Measurements from ENCODE around the gene PLPPR1. TPM values are rescaled to one million over a fixed set of nuclear protein-coding genes. Genes with fewer than 3 reads are reported as not detected.

PLPPR1 gene
- total RNA-seq, 1 donor from 2014 or later = 12.2 TPM

DNA sequence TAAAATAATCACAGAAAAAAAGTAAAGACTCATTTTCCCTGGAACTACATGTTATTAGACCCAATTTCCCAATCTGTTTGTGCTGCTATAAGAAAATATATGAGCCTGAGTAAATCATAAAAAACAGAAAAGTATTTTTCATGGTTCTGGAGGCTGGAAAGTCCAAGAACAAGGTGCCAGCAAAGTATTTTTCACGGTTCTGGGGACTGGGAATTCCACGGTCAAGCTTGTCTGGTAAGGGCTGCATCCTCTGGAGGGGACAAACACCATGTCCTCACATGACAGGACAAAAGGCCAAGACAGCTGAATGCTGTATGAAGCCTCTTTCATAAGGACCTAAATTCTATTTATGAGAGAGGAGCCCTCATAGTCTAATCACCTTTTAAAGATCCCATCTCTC is 172.3 kb downstream of the PLPPR1 start:
- H3K4me3 Mint-ChIP-seq (ENCODE audit: low read depth) = no peak overlapping the region
- peaks cover 2% of the 10 kb centered on the region for H3K4me1 Mint-ChIP-seq (ENCODE audit: low read depth)
- no peaks in the 10 kb centered on the region for H3K27me3 Mint-ChIP-seq
- H3K27ac Mint-ChIP-seq = no peak overlapping the region
- no peak for DNase-seq (ENCODE audit: low spot score, unreplicated experiment)
- H3K36me3 Mint-ChIP-seq (ENCODE audit: insufficient read depth) = peaks cover 1% of the 10 kb centered on the region
- TF ChIP-seq, protein P1, sequence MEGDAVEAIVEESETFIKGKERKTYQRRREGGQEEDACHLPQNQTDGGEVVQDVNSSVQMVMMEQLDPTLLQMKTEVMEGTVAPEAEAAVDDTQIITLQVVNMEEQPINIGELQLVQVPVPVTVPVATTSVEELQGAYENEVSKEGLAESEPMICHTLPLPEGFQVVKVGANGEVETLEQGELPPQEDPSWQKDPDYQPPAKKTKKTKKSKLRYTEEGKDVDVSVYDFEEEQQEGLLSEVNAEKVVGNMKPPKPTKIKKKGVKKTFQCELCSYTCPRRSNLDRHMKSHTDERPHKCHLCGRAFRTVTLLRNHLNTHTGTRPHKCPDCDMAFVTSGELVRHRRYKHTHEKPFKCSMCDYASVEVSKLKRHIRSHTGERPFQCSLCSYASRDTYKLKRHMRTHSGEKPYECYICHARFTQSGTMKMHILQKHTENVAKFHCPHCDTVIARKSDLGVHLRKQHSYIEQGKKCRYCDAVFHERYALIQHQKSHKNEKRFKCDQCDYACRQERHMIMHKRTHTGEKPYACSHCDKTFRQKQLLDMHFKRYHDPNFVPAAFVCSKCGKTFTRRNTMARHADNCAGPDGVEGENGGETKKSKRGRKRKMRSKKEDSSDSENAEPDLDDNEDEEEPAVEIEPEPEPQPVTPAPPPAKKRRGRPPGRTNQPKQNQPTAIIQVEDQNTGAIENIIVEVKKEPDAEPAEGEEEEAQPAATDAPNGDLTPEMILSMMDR (IDR thresholded peaks at IDR 0.05; ENCODE audit: unreplicated experiment) = no peak
- H3K9me3 Mint-ChIP-seq (ENCODE audit: low read depth) = no peaks in the 10 kb centered on the region

DNA sequence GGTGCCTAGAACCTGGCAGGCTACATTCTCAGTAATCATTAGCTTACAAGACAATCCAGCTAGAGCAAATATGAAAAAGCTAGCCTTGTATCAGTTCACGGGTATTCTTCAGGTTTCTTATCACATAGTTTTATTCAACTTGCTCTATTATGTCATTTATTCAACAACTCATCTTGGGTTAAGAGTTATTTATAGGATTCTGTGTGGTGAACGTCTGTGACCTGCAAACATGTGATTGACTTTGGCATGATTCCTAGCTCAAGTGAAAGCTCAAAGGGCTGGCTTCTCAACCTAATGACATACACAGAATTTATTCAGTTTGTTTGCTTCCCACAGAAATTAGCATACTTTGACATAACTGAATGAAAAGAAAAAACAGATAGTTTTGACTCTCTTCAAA is 173.1 kb downstream of the PLPPR1 start:
- H3K9me3 Mint-ChIP-seq (ENCODE audit: low read depth) = no peaks in the 10 kb centered on the region
- H3K4me1 Mint-ChIP-seq (ENCODE audit: low read depth) = peaks cover 2% of the 10 kb centered on the region
- peaks cover 1% of the 10 kb centered on the region for H3K36me3 Mint-ChIP-seq (ENCODE audit: insufficient read depth)
- H3K27me3 Mint-ChIP-seq = no peaks in the 10 kb centered on the region
- H3K4me3 Mint-ChIP-seq (ENCODE audit: low read depth) = no peak overlapping the region
- H3K27ac Mint-ChIP-seq = no peak overlapping the region
- TF ChIP-seq, protein P1 (IDR thresholded peaks at IDR 0.05; ENCODE audit: unreplicated experiment) = no peak
- no peak for DNase-seq (ENCODE audit: low spot score, unreplicated experiment)

DNA sequence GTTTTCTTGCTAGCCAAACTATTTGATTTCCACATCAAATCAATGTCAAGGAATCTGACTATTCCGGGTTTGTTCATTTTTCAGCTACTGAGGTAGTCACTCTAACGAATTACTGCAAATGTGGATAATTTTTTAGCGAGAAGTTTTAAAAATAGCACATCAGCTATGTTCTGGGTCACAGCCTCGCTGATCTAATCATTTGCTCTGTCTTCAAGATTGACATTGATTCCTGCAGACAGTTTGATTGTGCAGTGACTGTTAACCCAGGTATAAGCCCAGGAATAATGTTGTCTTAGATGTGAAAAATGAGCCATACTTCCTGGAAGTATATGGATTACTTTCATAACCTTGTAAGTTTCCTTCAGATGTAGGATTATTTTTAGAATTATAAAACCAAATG is 181.1 kb downstream of the PLPPR1 start:
- TF ChIP-seq, protein P1 (IDR thresholded peaks at IDR 0.05; ENCODE audit: unreplicated experiment) = no peak
- H3K36me3 Mint-ChIP-seq (ENCODE audit: insufficient read depth) = no peaks in the 10 kb centered on the region
- no peaks in the 10 kb centered on the region for H3K9me3 Mint-ChIP-seq (ENCODE audit: low read depth)
- H3K27me3 Mint-ChIP-seq = no peaks in the 10 kb centered on the region
- H3K4me3 Mint-ChIP-seq (ENCODE audit: low read depth) = no peak overlapping the region
- H3K4me1 Mint-ChIP-seq (ENCODE audit: low read depth) = peaks cover 4% of the 10 kb centered on the region
- no peak overlapping the region for H3K27ac Mint-ChIP-seq
- DNase-seq (ENCODE audit: low spot score, unreplicated experiment) = no peak

DNA sequence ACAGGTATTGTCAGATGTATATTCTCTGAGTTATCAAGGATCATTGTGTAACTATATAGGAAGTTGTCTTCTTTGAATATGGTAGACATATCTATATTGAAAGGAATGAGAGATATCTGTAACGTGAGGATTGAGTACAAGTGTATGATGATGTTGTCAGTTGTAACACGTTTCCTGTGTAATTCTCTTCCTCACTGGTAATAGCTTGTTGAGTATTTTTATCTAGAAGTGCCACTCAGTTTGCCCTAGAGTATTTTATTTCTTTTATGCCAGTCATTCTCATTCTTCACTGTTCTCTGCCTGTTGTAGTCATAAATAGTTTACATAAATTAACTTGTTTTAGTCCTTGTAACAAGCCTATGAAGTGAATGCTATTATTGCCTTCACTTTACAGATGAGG is 184.1 kb downstream of the PLPPR1 start:
- H3K4me1 Mint-ChIP-seq (ENCODE audit: low read depth) = peaks cover 9% of the 10 kb centered on the region
- H3K27ac Mint-ChIP-seq = no peak overlapping the region
- TF ChIP-seq, protein P1 (IDR thresholded peaks at IDR 0.05; ENCODE audit: unreplicated experiment) = no peak
- no peak for DNase-seq (ENCODE audit: low spot score, unreplicated experiment)
- H3K4me3 Mint-ChIP-seq (ENCODE audit: low read depth) = no peak overlapping the region
- H3K9me3 Mint-ChIP-seq (ENCODE audit: low read depth) = no peaks in the 10 kb centered on the region
- H3K27me3 Mint-ChIP-seq = no peaks in the 10 kb centered on the region
- no peaks in the 10 kb centered on the region for H3K36me3 Mint-ChIP-seq (ENCODE audit: insufficient read depth)

DNA sequence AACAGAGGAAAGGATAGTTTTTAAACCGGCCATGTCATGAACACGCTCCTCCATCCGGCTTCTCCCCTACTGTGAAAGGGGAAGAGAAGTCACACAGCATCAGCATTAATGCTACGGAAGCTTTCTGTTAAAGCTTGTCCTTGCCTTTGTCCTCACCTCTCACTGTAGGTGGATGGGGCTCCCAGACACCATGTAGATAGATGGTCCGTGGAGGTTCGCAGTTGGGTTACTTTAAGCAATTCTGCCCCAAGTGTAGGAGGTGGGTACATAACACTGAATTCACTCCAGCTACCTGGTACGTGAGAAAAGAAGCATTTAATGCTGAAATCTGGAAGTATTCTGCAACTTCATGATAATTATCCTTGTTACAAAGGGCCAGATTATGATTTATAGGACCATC is 190.5 kb downstream of the PLPPR1 start:
- TF ChIP-seq, protein P1 (IDR thresholded peaks at IDR 0.05; ENCODE audit: unreplicated experiment) = no peak
- Mint-ChIP-seq H3K27ac (no peak overlapping the region), H3K4me1 (ENCODE audit: low read depth) (peaks cover 5% of the 10 kb centered on the region), H3K4me3 (ENCODE audit: low read depth) (no peak overlapping the region), H3K27me3 (no peaks in the 10 kb centered on the region), H3K36me3 (ENCODE audit: insufficient read depth) (no peaks in the 10 kb centered on the region), H3K9me3 (ENCODE audit: low read depth) (no peaks in the 10 kb centered on the region)
- DNase-seq (ENCODE audit: low spot score, unreplicated experiment) = no peak
